GM12878 (cell line): ENCODE data around the gene NRG3.

ENCODE experiments used
- ATF7 ChIP-seq: fragments of 450-650 bp; IDR thresholded peaks from 2 replicates; pipeline ENCODE4 v1.6.1; 2016; ENCODE audit warnings: low read depth, mild to moderate bottlenecking
- EP300 ChIP-seq, 2 experiments: fragments of 150-350 bp in 1 of 2; IDR thresholded peaks; 2 replicates each; pipeline ENCODE4 v1.6.1; 2011 to 2012; ENCODE audit warnings: low read depth in 2 of 2, low read length in 2 of 2, borderline replicate concordance in 1 of 2, improper control_type of control experiment in 1 of 2, inconsistent platforms in 1 of 2; ENCODE audit not compliant: control insufficient read depth in 1 of 2
- EZH2 ChIP-seq: IDR thresholded peaks from 2 replicates; pipeline ENCODE4 v1.6.1; 2012; ENCODE audit warnings: low read depth, mild to moderate bottlenecking, control low read depth, inconsistent platforms, low read length, borderline replicate concordance; ENCODE audit not compliant: control insufficient read depth
- GABPA ChIP-seq: IDR thresholded peaks from 2 replicates; pipeline ENCODE4 v1.6.1; 2014; ENCODE audit warnings: antibody characterized with exemption, low read depth, mild to moderate bottlenecking, inconsistent platforms
- HCFC1 ChIP-seq: fragments of 150-350 bp; IDR thresholded peaks from 2 replicates; pipeline ENCODE4 v1.6.1; 2014; ENCODE audit warnings: low read length
- MYC ChIP-seq: IDR thresholded peaks from 2 replicates; pipeline ENCODE4 v1.6.1; 2011; ENCODE audit warnings: mild to moderate bottlenecking, low read length, moderate library complexity, inconsistent platforms; ENCODE audit not compliant: insufficient read depth, insufficient replicate concordance, insufficient read length, severe bottlenecking
- NFYB ChIP-seq: IDR thresholded peaks from 2 replicates; pipeline ENCODE4 v1.6.1; 2011; ENCODE audit warnings: low read depth, mild to moderate bottlenecking, low read length, improper control_type of control experiment, moderate library complexity; ENCODE audit not compliant: insufficient read depth
- POLR2AphosphoS5 ChIP-seq: IDR thresholded peaks from 2 replicates; pipeline ENCODE4 v1.6.1; 2011; ENCODE audit warnings: mild to moderate bottlenecking, low read length, inconsistent platforms
- SIX5 ChIP-seq: IDR thresholded peaks from 2 replicates; pipeline ENCODE4 v1.6.1; 2011; ENCODE audit warnings: mild to moderate bottlenecking, low read depth, low read length, moderate library complexity; ENCODE audit not compliant: severe bottlenecking
- SRF ChIP-seq, 2 experiments: IDR thresholded peaks; 2 replicates each; pipeline ENCODE4 v1.6.1; 2011; ENCODE audit warnings: low read depth in 2 of 2, low read length in 2 of 2, mild to moderate bottlenecking in 1 of 2, moderate library complexity in 1 of 2
- TF ChIP-seq, protein P1 (sequence below): IDR thresholded peaks from 2 replicates; pipeline ENCODE4 v1.6.1; 2012; ENCODE audit warnings: mild to moderate bottlenecking, low read depth, low read length
- TF ChIP-seq, protein P2 (sequence below), 3 experiments: IDR thresholded peaks in 2 of 3; conservative IDR thresholded peaks in 1 of 3; 2 replicates each; pipeline ENCODE4 v1.5.1; 2011; ENCODE audit warnings: low read depth in 3 of 3, low read length in 3 of 3, mild to moderate bottlenecking in 3 of 3, control low read depth in 2 of 3, moderate library complexity in 2 of 3, inconsistent platforms in 1 of 3, mixed read lengths in 1 of 3; ENCODE audit not compliant: control insufficient read depth in 2 of 3, insufficient read depth in 1 of 3; ENCODE audit errors: extremely low read depth in 1 of 3
- TF ChIP-seq, protein P3 (sequence below): fragments of 450-650 bp; IDR thresholded peaks from 2 replicates; pipeline ENCODE4 v1.6.1; 2016; ENCODE audit warnings: mild to moderate bottlenecking

DNA sequence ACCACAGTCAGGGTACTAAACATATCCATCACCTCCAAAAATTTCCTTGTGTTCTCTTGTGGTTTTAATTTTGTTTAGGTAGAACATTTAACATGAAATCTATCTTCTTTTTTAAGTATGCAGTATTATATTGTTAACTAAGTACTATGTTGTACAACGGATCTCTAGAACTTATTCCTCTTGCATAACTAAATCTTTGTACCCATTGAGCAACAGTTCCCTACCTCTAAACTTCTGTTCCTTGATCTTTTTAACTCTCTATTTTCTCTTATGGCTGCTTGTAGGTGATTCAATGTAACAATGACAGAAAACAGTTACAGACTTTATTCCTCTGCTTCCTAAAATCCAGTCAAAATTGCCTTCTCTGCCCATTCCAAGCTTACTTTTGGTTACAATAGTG is 9.9 kb downstream of the NRG3 start:
- TF ChIP-seq EZH2 (no peak), SRF (IDR thresholded peaks at IDR 0.05; ENCODE audit: low read depth in 2 of 2, low read length in 2 of 2) (no peak), NFYB (no peak), EP300 (IDR thresholded peaks at IDR 0.05; ENCODE audit: borderline replicate concordance in 1 of 2, control insufficient read depth in 1 of 2, low read depth in 2 of 2, low read length in 2 of 2) (no peak), SIX5 (no peak), GABPA (no peak), ATF7 (no peak), MYC (no peak), HCFC1 (no peak), POLR2AphosphoS5 (no peak)
- TF ChIP-seq, protein P1, sequence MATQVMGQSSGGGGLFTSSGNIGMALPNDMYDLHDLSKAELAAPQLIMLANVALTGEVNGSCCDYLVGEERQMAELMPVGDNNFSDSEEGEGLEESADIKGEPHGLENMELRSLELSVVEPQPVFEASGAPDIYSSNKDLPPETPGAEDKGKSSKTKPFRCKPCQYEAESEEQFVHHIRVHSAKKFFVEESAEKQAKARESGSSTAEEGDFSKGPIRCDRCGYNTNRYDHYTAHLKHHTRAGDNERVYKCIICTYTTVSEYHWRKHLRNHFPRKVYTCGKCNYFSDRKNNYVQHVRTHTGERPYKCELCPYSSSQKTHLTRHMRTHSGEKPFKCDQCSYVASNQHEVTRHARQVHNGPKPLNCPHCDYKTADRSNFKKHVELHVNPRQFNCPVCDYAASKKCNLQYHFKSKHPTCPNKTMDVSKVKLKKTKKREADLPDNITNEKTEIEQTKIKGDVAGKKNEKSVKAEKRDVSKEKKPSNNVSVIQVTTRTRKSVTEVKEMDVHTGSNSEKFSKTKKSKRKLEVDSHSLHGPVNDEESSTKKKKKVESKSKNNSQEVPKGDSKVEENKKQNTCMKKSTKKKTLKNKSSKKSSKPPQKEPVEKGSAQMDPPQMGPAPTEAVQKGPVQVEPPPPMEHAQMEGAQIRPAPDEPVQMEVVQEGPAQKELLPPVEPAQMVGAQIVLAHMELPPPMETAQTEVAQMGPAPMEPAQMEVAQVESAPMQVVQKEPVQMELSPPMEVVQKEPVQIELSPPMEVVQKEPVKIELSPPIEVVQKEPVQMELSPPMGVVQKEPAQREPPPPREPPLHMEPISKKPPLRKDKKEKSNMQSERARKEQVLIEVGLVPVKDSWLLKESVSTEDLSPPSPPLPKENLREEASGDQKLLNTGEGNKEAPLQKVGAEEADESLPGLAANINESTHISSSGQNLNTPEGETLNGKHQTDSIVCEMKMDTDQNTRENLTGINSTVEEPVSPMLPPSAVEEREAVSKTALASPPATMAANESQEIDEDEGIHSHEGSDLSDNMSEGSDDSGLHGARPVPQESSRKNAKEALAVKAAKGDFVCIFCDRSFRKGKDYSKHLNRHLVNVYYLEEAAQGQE, result no peak
- TF ChIP-seq, protein P2, sequence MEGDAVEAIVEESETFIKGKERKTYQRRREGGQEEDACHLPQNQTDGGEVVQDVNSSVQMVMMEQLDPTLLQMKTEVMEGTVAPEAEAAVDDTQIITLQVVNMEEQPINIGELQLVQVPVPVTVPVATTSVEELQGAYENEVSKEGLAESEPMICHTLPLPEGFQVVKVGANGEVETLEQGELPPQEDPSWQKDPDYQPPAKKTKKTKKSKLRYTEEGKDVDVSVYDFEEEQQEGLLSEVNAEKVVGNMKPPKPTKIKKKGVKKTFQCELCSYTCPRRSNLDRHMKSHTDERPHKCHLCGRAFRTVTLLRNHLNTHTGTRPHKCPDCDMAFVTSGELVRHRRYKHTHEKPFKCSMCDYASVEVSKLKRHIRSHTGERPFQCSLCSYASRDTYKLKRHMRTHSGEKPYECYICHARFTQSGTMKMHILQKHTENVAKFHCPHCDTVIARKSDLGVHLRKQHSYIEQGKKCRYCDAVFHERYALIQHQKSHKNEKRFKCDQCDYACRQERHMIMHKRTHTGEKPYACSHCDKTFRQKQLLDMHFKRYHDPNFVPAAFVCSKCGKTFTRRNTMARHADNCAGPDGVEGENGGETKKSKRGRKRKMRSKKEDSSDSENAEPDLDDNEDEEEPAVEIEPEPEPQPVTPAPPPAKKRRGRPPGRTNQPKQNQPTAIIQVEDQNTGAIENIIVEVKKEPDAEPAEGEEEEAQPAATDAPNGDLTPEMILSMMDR (IDR thresholded peaks at IDR 0.05 in 2 of 3, conservative IDR thresholded peaks at IDR 0.05 in 1 of 3; ENCODE audit: control insufficient read depth in 2 of 3, extremely low read depth in 1 of 3, insufficient read depth in 1 of 3, low read depth in 3 of 3, low read length in 3 of 3), result no peak
- TF ChIP-seq, protein P3, sequence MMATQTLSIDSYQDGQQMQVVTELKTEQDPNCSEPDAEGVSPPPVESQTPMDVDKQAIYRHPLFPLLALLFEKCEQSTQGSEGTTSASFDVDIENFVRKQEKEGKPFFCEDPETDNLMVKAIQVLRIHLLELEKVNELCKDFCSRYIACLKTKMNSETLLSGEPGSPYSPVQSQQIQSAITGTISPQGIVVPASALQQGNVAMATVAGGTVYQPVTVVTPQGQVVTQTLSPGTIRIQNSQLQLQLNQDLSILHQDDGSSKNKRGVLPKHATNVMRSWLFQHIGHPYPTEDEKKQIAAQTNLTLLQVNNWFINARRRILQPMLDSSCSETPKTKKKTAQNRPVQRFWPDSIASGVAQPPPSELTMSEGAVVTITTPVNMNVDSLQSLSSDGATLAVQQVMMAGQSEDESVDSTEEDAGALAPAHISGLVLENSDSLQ, result no peak
